GM12891 (cell line): ENCODE results near the gene ZIC2.

ENCODE experiments used
- DNase-seq: peaks from one replicate; pipeline ENCODE4 v3.0.0; 2011; ENCODE audit warnings: low spot score; ENCODE audit not compliant: insufficient read length
- FAIRE-seq: peaks from 2 replicates; lab custom pipeline; 2011; peaks lifted over from hg19 to GRCh38; lab: Jason Lieb, UNC
- PAX5 ChIP-seq: IDR thresholded peaks from 2 replicates; pipeline ENCODE4 v1.6.1; 2011; ENCODE audit warnings: low read length, moderate library complexity, mild to moderate bottlenecking; ENCODE audit not compliant: insufficient read depth, severe bottlenecking
- POLR2A ChIP-seq: IDR thresholded peaks from 2 replicates; pipeline ENCODE4 v1.6.1; 2011; ENCODE audit warnings: low read depth, low read length, control low read depth
- POLR2AphosphoS5 ChIP-seq: IDR thresholded peaks from 2 replicates; pipeline ENCODE4 v1.6.1; 2011; ENCODE audit warnings: low read depth, low read length, control low read depth
- POU2F2 ChIP-seq: IDR thresholded peaks from 2 replicates; pipeline ENCODE4 v1.6.1; 2011; ENCODE audit warnings: low read depth, mild to moderate bottlenecking, control low read depth, low read length, moderate library complexity
- SPI1 ChIP-seq: IDR thresholded peaks from 2 replicates; pipeline ENCODE4 v1.6.1; 2011; ENCODE audit warnings: low read depth, low read length, control low read depth
- TAF1 ChIP-seq: IDR thresholded peaks from 2 replicates; pipeline ENCODE4 v1.6.1; 2011; ENCODE audit warnings: low read depth, low read length, control low read depth

The ZIC2 gene

DNA sequence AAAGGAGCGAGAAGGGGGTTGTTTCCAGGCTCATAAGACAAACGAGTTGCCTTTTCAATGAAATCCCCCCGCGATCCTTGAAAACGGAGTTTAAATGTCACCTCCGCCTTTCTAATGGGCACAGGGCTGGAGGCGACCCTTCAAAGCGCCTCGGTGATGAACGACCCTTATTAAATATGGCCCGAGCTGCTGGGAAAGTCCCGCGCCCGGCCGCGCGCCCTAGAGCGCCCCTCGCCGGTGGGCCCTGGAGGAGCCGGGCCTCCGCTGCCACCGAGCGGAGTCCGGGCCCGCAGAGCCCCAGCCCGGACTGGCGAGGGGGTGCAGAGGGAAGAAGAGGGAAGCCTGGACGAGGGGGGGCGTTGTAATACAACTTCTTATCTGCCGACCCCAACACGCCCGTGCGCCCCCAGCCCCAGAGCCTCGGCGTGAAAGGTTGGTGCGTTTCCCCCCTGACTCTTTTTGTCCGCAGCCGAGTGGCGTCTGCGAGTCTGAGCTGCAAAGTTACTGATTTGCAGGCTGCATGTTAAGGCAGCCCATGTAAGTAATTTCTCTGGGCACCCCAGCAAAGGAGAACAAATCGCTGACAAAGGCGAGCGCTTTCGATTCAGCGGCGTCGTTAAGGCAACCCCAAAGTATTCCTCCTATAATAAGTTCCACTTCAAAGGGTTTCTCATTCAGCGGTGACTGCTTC, 21.9 kb upstream of the ZIC2 start:
- DNase-seq, result no peak
- FAIRE-seq, result no peak
- TF ChIP-seq TAF1 (no peak), PAX5 (no peak), POU2F2 (no peak), POLR2A (no peak), POLR2AphosphoS5 (no peak), SPI1 (no peak)

DNA sequence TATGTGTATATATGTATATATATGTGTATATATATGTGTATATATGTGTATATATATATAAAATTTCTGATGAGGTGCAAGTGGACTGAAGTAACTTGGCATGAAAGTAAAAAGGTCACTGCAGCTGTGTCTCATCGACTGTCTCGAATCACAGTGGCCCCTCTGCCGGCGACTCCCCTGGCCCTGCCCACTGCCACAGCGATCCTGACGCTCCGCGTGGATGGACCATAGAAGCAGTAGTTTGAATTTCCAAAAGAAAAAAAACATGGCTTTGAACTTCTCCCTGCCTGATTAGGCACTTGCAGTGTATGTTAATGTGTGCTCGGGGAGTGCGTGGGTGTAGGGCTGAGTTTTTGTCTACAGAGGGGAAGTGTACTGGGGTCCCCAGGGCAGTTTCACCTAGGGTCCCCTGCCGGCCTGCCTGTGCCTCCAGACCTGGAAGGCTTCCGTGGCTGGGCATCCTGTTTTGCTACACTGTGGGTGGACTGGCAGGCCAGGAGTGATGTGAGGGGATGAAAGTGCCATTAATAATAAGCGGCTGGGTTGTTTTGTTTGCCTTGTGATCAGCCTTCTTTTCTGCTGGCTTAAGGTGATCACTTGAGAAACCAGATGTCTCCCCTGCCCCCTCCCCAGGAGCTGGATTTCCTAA, 20.8 kb upstream of the ZIC2 start:
- FAIRE-seq (no peak), DNase-seq (no peak)
- no peak for TF ChIP-seq TAF1
- TF ChIP-seq POLR2A, result no peak
- no peak for TF ChIP-seq SPI1
- no peak for TF ChIP-seq PAX5
- no peak for TF ChIP-seq POLR2AphosphoS5
- TF ChIP-seq POU2F2, result no peak

DNA sequence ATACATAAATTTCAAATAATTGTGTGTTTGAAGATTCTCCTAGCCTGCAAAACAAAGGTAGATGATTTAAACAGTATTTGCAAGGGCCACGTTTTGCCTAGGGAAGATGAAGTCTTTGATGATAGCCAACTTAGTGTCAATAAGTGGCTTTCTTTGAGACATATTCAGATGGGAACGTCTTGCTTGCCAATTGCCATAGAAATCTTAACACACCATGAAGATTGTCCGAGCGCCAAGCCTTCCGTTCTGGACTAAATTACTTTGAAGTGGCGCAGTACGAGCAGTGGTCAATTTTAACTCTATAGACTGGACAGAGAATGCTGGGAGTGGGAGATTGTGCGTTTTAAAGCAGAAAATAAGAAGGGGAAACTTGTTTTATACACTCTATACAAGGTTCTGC, 19.9 kb upstream of the ZIC2 start:
- FAIRE-seq (no peak), DNase-seq (no peak)
- TF ChIP-seq POLR2A (no peak), SPI1 (no peak), PAX5 (no peak), POU2F2 (no peak), TAF1 (no peak), POLR2AphosphoS5 (no peak)

DNA sequence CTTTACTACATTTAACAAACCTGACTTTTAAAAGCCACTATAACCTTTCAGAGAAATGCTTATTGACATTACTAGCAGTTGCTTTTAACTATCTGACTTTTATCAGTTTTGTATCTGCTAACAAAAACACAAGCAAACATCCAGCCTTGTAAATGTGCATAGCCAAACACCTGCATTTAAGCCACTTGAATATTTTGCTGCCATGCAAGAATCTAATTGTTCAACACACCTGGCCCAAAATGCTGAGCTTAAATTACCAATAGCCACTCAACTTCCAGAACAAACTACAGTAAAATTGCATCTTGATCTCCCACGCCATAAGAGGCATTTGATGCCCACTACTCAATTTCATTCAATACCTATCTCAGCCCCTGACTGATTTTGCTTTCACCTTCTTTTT, 19.3 kb upstream of the ZIC2 start:
- TF ChIP-seq SPI1, result no peak
- no peak for TF ChIP-seq POU2F2
- no peak for TF ChIP-seq POLR2A
- no peak for FAIRE-seq
- no peak for DNase-seq

- TF ChIP-seq POU2F2, result no peak
- no peak for DNase-seq
- no peak for FAIRE-seq
Measured at GRCh38 chr13:99963816-99964339, 17.7 kb upstream of the ZIC2 start.

DNA sequence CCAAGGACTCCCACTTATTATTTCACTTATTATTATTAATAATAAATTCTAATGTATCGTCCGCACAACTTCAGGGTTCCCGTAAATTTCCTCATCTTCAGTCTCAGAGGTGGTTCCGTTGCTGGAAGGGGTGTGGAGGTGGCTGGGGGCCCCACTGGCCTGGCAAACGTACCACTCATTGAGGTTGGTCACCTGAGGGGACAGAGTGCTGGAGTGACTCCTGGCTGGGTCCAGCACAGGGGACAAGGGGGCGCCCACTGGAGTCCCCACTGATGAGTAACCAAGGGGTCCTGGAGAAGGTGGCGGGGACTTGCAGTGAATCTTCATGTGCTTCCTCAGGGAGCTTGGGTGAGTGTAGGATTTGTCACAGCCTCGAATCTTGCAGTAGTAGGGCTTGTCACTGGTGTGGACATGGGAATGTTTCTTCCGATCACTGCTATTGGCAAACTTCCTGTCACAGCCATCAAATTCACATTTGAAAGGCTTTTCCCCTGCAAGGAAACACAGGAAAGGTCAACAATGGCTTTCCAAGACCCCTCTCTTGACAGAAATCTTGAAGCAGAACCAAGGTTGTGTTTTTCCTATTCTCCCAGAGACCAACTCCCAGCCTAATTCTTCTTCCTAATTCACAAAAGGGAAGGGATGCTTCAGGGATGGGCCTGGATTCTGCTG, 16.1 kb upstream of the ZIC2 start:
- FAIRE-seq, result no peak
- TF ChIP-seq POLR2AphosphoS5, result no peak
- no peak for TF ChIP-seq POLR2A
- TF ChIP-seq TAF1, result no peak
- DNase-seq, result no peak

- FAIRE-seq (no peak), DNase-seq (no peak)
- TF ChIP-seq POLR2A, result no peak
- TF ChIP-seq PAX5, result no peak
- no peak for TF ChIP-seq TAF1
- no peak for TF ChIP-seq POLR2AphosphoS5
- TF ChIP-seq SPI1, result no peak
- no peak for TF ChIP-seq POU2F2
Measured at GRCh38 chr13:99966064-99966805, 15.3 kb upstream of the ZIC2 start.

GRCh38 chr13:99967498-99967868, 14.1 kb upstream of the ZIC2 start:
- DNase-seq, result no peak
- FAIRE-seq, result no peak
- TF ChIP-seq PAX5 (no peak), POLR2AphosphoS5 (no peak), POU2F2 (no peak), TAF1 (no peak), POLR2A (no peak)

DNA sequence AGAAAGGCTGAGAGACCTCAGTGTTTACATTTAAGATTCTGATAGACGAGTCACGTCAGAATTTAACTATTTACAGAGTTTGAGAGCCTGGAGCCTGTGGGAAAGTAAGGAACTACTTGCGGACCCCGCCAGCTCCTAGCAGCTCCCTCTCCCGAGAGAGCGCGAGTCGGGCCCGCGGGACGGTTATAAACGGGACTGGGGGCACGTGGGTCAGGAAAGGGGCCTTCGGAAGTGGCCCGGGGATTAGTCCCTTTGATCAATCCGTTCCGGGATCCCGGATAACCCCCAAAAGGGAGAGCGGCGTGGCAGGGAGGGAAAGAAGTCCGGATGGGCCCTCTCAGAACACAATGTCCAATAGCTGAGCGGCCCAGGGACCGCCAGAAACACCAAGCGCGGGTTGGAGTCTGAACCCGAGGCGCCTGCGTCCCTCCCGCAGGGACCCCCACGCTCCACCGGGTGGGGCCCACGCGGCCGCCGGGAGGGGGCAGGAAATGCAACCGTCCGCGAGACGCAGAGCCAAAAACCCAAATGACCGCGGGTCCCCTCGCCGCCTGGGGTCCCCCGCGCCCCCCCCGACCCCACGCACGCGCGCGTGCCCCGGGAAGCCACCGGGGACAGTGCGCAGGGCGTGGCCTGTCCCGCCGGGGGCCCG, 13.6 kb upstream of the ZIC2 start:
- DNase-seq (no peak), FAIRE-seq (no peak)
- TF ChIP-seq POU2F2 (no peak), SPI1 (no peak), PAX5 (no peak), POLR2A (no peak), TAF1 (no peak), POLR2AphosphoS5 (no peak)
